Natural killer cell treated with Interleukin-12 subunit alpha and Interleukin-12 subunit beta and Interleukin-15 and Interleukin-18, amount 100 ng/mL, for 72 hours (primary cell): ENCODE data around the gene CREBL2. TPM values are rescaled to one million over a fixed set of nuclear protein-coding genes. Genes with fewer than 3 reads are reported as not detected.

Experiments
- ATAC-seq, 2 donors: fragments of 150-1000 bp; cut with Tn5 transposase in 1 of 2; sonication (Bioruptor Pico), chemical (Tn5 transposase) in 1 of 2; 2 replicates each; pipeline ENCODE4 v1.10.0; 2021
- DNase-seq: peaks from one replicate; pipeline ENCODE4 v3.0.0; 2022; ENCODE audit warnings: low spot score
- H3K27ac Mint-ChIP-seq, 2 donors: 1 replicate in 1 of 2; 2 replicates in 1 of 2; pipeline ENCODE4 v1.8.0; 2022; ENCODE audit warnings: mixed read lengths in 2 of 2, mild to moderate bottlenecking in 1 of 2, moderate library complexity in 1 of 2
- H3K27me3 Mint-ChIP-seq, 2 donors: 1 replicate in 1 of 2; 2 replicates in 1 of 2; pipeline ENCODE4 v1.8.0; 2022; ENCODE audit warnings: mixed read lengths in 2 of 2
- H3K36me3 Mint-ChIP-seq: one replicate; pipeline ENCODE4 v1.8.0; 2022; ENCODE audit warnings: mixed read lengths
- H3K4me1 Mint-ChIP-seq, 2 donors: 1 replicate in 1 of 2; 2 replicates in 1 of 2; pipeline ENCODE4 v1.8.0; 2022; ENCODE audit warnings: low read depth in 2 of 2, mixed read lengths in 2 of 2, mild to moderate bottlenecking in 1 of 2
- H3K4me3 Mint-ChIP-seq: one replicate; pipeline ENCODE4 v1.8.0; 2022; ENCODE audit warnings: mixed read lengths
- H3K9me3 Mint-ChIP-seq: 2 replicates; pipeline ENCODE4 v1.8.0; 2022; ENCODE audit warnings: mixed read lengths
- total RNA-seq, 2 donors: library from RNA; stranded (reverse); gene quantifications; one replicate each; pipeline ENCODE4 v1.2.3, GENCODE V29; 2022

The CREBL2 gene
- total RNA-seq, 2 donors from 2014 or later, result 15.5 to 15.9 TPM

- peak overlapping the region in 1 of 2 donors; percentile 43 for H3K27ac Mint-ChIP-seq
- DNase-seq (no peak), ATAC-seq (no peak)
- peaks cover 7 to 9% of the 10 kb centered on the region in 2 donors for H3K4me1 Mint-ChIP-seq
- no peaks in the 10 kb centered on the region for H3K27me3 Mint-ChIP-seq
- no peaks in the 10 kb centered on the region for H3K36me3 Mint-ChIP-seq
- no peak overlapping the region for H3K4me3 Mint-ChIP-seq
- H3K9me3 Mint-ChIP-seq, result no peaks in the 10 kb centered on the region
These were observed 43.2 kb downstream of the CREBL2 start for GRCh38 chr12:12654691-12655460.

- no peak for ATAC-seq
- Mint-ChIP-seq H3K27ac (no peak overlapping the region), H3K4me3 (no peak overlapping the region), H3K4me1 (peaks cover 7% of the 10 kb centered on the region in 2 donors), H3K36me3 (no peaks in the 10 kb centered on the region), H3K27me3 (no peaks in the 10 kb centered on the region), H3K9me3 (no peaks in the 10 kb centered on the region)
- DNase-seq, result no peak
These were observed 48.5 kb downstream of the CREBL2 start for GRCh38 chr12:12660201-12660600.

GRCh38 chr12:12661086-12661856 lies 49.6 kb downstream of the CREBL2 start:
- Mint-ChIP-seq H3K27me3 (no peaks in the 10 kb centered on the region), H3K9me3 (no peaks in the 10 kb centered on the region), H3K4me1 (no peaks in the 10 kb centered on the region), H3K4me3 (no peak overlapping the region), H3K36me3 (no peaks in the 10 kb centered on the region), H3K27ac (no peak overlapping the region)
- no peak for ATAC-seq
- no peak for DNase-seq

GRCh38 chr12:12663644-12664294 lies 52.1 kb downstream of the CREBL2 start:
- Mint-ChIP-seq H3K4me1 (no peaks in the 10 kb centered on the region), H3K27me3 (no peaks in the 10 kb centered on the region), H3K27ac (no peak overlapping the region), H3K4me3 (no peak overlapping the region), H3K9me3 (no peaks in the 10 kb centered on the region), H3K36me3 (no peaks in the 10 kb centered on the region)
- ATAC-seq (no peak), DNase-seq (no peak)

- Mint-ChIP-seq H3K27ac (no peak overlapping the region), H3K36me3 (no peaks in the 10 kb centered on the region), H3K27me3 (no peaks in the 10 kb centered on the region), H3K9me3 (no peaks in the 10 kb centered on the region), H3K4me3 (no peak overlapping the region), H3K4me1 (no peaks in the 10 kb centered on the region)
- ATAC-seq, result no peak
- no peak for DNase-seq
These were observed 53.5 kb downstream of the CREBL2 start for GRCh38 chr12:12665194-12665593.

GRCh38 chr12:12668005-12668404 lies 56.3 kb downstream of the CREBL2 start:
- H3K27me3 Mint-ChIP-seq, result no peaks in the 10 kb centered on the region

GRCh38 chr12:12669020-12669419 lies 57.3 kb downstream of the CREBL2 start:
- DNase-seq, result no peak
- Mint-ChIP-seq H3K36me3 (no peaks in the 10 kb centered on the region), H3K27ac (no peak overlapping the region), H3K4me1 (peaks cover 0 to 16% of the 10 kb centered on the region in 2 donors), H3K4me3 (no peak overlapping the region), H3K27me3 (no peaks in the 10 kb centered on the region), H3K9me3 (no peaks in the 10 kb centered on the region)
- ATAC-seq, result no peak

More at GRCh38 chr12:12668005-12668404, 56.3 kb downstream of the CREBL2 start:
- H3K4me3 Mint-ChIP-seq, result no peak overlapping the region
- H3K27ac Mint-ChIP-seq, result no peak overlapping the region
- no peaks in the 10 kb centered on the region for H3K36me3 Mint-ChIP-seq
- no peak for DNase-seq
- H3K4me1 Mint-ChIP-seq, result peaks cover 0 to 11% of the 10 kb centered on the region in 2 donors
- H3K9me3 Mint-ChIP-seq, result no peaks in the 10 kb centered on the region
- no peak for ATAC-seq

- no peaks in the 10 kb centered on the region for H3K9me3 Mint-ChIP-seq
- DNase-seq, result no peak
- H3K27ac Mint-ChIP-seq, result no peak overlapping the region
- no peaks in the 10 kb centered on the region for H3K27me3 Mint-ChIP-seq
- H3K4me3 Mint-ChIP-seq, result no peak overlapping the region
- H3K36me3 Mint-ChIP-seq, result no peaks in the 10 kb centered on the region
- peaks cover 0 to 16% of the 10 kb centered on the region in 2 donors for H3K4me1 Mint-ChIP-seq
- no peak for ATAC-seq
These were observed 60.4 kb downstream of the CREBL2 start for GRCh38 chr12:12671850-12672660.

GRCh38 chr12:12673296-12673695 lies 61.6 kb downstream of the CREBL2 start:
- Mint-ChIP-seq H3K36me3 (no peaks in the 10 kb centered on the region), H3K4me1 (peaks cover 0 to 16% of the 10 kb centered on the region in 2 donors), H3K27ac (peak overlapping the region in 1 of 2 donors; percentile 19), H3K9me3 (no peaks in the 10 kb centered on the region), H3K27me3 (no peaks in the 10 kb centered on the region), H3K4me3 (no peak overlapping the region)
- ATAC-seq, result peak; percentile 45 to 80
- no peak for DNase-seq

- DNase-seq (no peak), ATAC-seq (no peak)
- no peaks in the 10 kb centered on the region for H3K27me3 Mint-ChIP-seq
- no peak overlapping the region for H3K27ac Mint-ChIP-seq
- H3K9me3 Mint-ChIP-seq, result no peaks in the 10 kb centered on the region
- H3K36me3 Mint-ChIP-seq, result no peaks in the 10 kb centered on the region
- no peak overlapping the region for H3K4me3 Mint-ChIP-seq
- H3K4me1 Mint-ChIP-seq, result peaks cover 0 to 16% of the 10 kb centered on the region in 2 donors
These were observed 64.9 kb downstream of the CREBL2 start for GRCh38 chr12:12676605-12677004.

- DNase-seq, result no peak
- H3K4me3 Mint-ChIP-seq, result no peak overlapping the region
- H3K36me3 Mint-ChIP-seq, result no peaks in the 10 kb centered on the region
- no peak overlapping the region for H3K27ac Mint-ChIP-seq
- peaks cover 0 to 2% of the 10 kb centered on the region in 2 donors for H3K27me3 Mint-ChIP-seq
- no peaks in the 10 kb centered on the region for H3K9me3 Mint-ChIP-seq
- H3K4me1 Mint-ChIP-seq, result peaks cover 0 to 5% of the 10 kb centered on the region in 2 donors
- no peak for ATAC-seq
These were observed 69.5 kb downstream of the CREBL2 start for GRCh38 chr12:12681061-12681765.

GRCh38 chr12:12682284-12682683 lies 70.6 kb downstream of the CREBL2 start:
- no peak overlapping the region for H3K4me3 Mint-ChIP-seq
- H3K9me3 Mint-ChIP-seq, result no peaks in the 10 kb centered on the region
- no peak for DNase-seq
- H3K27ac Mint-ChIP-seq, result no peak overlapping the region
- H3K36me3 Mint-ChIP-seq, result no peaks in the 10 kb centered on the region
- H3K4me1 Mint-ChIP-seq, result peaks cover 0 to 5% of the 10 kb centered on the region in 2 donors
- peaks cover 0 to 2% of the 10 kb centered on the region in 2 donors for H3K27me3 Mint-ChIP-seq
- no peak for ATAC-seq
